HepG2 (cell line): ENCODE results near the gene KAT2A. TPM values are rescaled to one million over a fixed set of nuclear protein-coding genes. Genes with fewer than 3 reads are reported as not detected.
A peak's percentile ranks its signal among the peaks of the same experiment; 100 is the strongest.

Experiments
- CTCF ChIP-seq: sonication (generic); formaldehyde crosslinking; IDR thresholded peaks from 2 replicates; pipeline ENCODE4 v1.5.0; 2020; ENCODE audit warnings: mild to moderate bottlenecking, missing genetic modification reagents, moderate library complexity
- GATAD1 ChIP-seq: IDR thresholded peaks from 2 replicates; pipeline ENCODE4 v1.6.1; 2016; ENCODE audit warnings: missing genetic modification reagents, missing compliant biosample characterization
- HDAC1 ChIP-seq: sonication (generic); formaldehyde crosslinking; IDR thresholded peaks from 2 replicates; pipeline ENCODE4 v1.5.1; 2020; ENCODE audit warnings: mild to moderate bottlenecking, missing genetic modification reagents
- KDM4B ChIP-seq: sonication (generic); formaldehyde crosslinking; IDR thresholded peaks from 2 replicates; pipeline ENCODE4 v1.4.0; 2020; ENCODE audit warnings: missing genetic modification reagents
- KLF16 ChIP-seq, 2 experiments: sonication (generic) in 1 of 2; formaldehyde crosslinking in 1 of 2; IDR thresholded peaks; 2 replicates each; pipeline versions ENCODE4 v1.6.1 to v1.8.0; 2016 to 2023; ENCODE audit warnings: missing genetic modification reagents in 2 of 2, missing compliant biosample characterization in 1 of 2
- MXD1 ChIP-seq: sonication (generic); formaldehyde crosslinking; IDR thresholded peaks from 2 replicates; pipeline ENCODE4 v1.4.0; 2020; ENCODE audit warnings: mild to moderate bottlenecking, missing genetic modification reagents
- SAFB2 ChIP-seq: sonication (generic); formaldehyde crosslinking; IDR thresholded peaks from 2 replicates; pipeline ENCODE4 v1.5.1; 2020; ENCODE audit warnings: missing genetic modification reagents, low read depth, mild to moderate bottlenecking, borderline replicate concordance
- SNAPC4 ChIP-seq: sonication (generic); formaldehyde crosslinking; IDR thresholded peaks from 2 replicates; pipeline ENCODE4 v1.4.0; 2020; ENCODE audit warnings: mild to moderate bottlenecking, missing genetic modification reagents
- TBX2 ChIP-seq: sonication (generic); formaldehyde crosslinking; IDR thresholded peaks from 2 replicates; pipeline ENCODE4 v1.5.0; 2020; ENCODE audit warnings: missing genetic modification reagents, mild to moderate bottlenecking, borderline replicate concordance
- TMF1 ChIP-seq: sonication (generic); formaldehyde crosslinking; IDR thresholded peaks from 2 replicates; pipeline ENCODE4 v1.8.1; 2022; ENCODE audit warnings: low read depth, missing genetic modification reagents
- ZBTB33 ChIP-seq: sonication (generic); formaldehyde crosslinking; IDR thresholded peaks from 2 replicates; pipeline ENCODE4 v1.4.0; 2020; ENCODE audit warnings: missing genetic modification reagents
- ZBTB7A ChIP-seq: sonication (generic); formaldehyde crosslinking; IDR thresholded peaks from 2 replicates; pipeline ENCODE4 v1.8.0; 2022; ENCODE audit warnings: mild to moderate bottlenecking, missing genetic modification reagents
- ZC3H13 ChIP-seq: sonication (generic); formaldehyde crosslinking; IDR thresholded peaks from 2 replicates; pipeline ENCODE4 v1.8.1; 2023; ENCODE audit warnings: mild to moderate bottlenecking, missing genetic modification reagents, moderate library complexity
- ZNF253 ChIP-seq: sonication (generic); formaldehyde crosslinking; IDR thresholded peaks from 2 replicates; pipeline ENCODE4 v1.8.0; 2022; ENCODE audit warnings: mild to moderate bottlenecking, missing genetic modification reagents, borderline replicate concordance
- ZNF678 ChIP-seq: sonication (generic); formaldehyde crosslinking; IDR thresholded peaks from 2 replicates; pipeline ENCODE4 v1.4.0; 2020; ENCODE audit warnings: mild to moderate bottlenecking, missing genetic modification reagents
- ZNF792 ChIP-seq: IDR thresholded peaks from 2 replicates; pipeline ENCODE4 v1.6.1; 2016
- ZNF816 ChIP-seq: sonication (generic); formaldehyde crosslinking; IDR thresholded peaks from 2 replicates; pipeline ENCODE4 v1.8.0; 2022; ENCODE audit warnings: missing genetic modification reagents, mild to moderate bottlenecking, borderline replicate concordance
- ZSCAN31 ChIP-seq: sonication (generic); formaldehyde crosslinking; IDR thresholded peaks from 2 replicates; pipeline ENCODE4 v1.5.0; 2020; ENCODE audit warnings: low read depth, mild to moderate bottlenecking, missing genetic modification reagents
- polyA plus RNA-seq, 8 experiments: library from polyadenylated mRNA; depleted of rRNA in 3 of 8; stranded (reverse) in 7 of 8; unstranded in 1 of 8; fragments of >200 nt; fragmentation: Illumina TruSeq in 4 of 8; extraction: Trizol in 4 of 8; gene quantifications; 2 replicates each; pipeline versions ENCODE4 v1.2.1 to v1.2.3, GENCODE V29; 2011 to 2016; ENCODE audit warnings: low read depth in 4 of 8, missing spikeins in 1 of 8, mixed read lengths in 1 of 8; ENCODE audit not compliant: insufficient read depth in 1 of 8
- total RNA-seq, 5 experiments: library from RNA; depleted of rRNA; stranded (reverse); fragments of >200 nt; fragmentation: Illumina TruSeq; extraction: Trizol; gene quantifications; 2 replicates each; pipeline ENCODE4 v1.2.3, GENCODE V29; 2016; ENCODE audit warnings: low read depth in 1 of 5

The KAT2A gene
- total and polyA plus RNA-seq, 2 of the 13 experiments (the other 11 are each of a cell fraction or from before 2014, with no cell fraction given): 29.1 to 90.4 TPM

- TF ChIP-seq CTCF: 0 out of 2 replicates have a peak, but pooled peaks have one; percentile 26
- TF ChIP-seq ZNF792 (CRISPR knock-in tag): 0 out of 2 replicates have a peak, but pooled peaks have one; percentile 17
- peak; percentile 85; the same call in 1 of the 2 replicates for TF ChIP-seq ZC3H13 (CRISPR knock-in tag)
- no peak for TF ChIP-seq TMF1 (CRISPR knock-in tag)
- 0 out of 2 replicates have a peak, but pooled peaks have one; percentile 43 for TF ChIP-seq ZNF678 (CRISPR knock-in tag)
- TF ChIP-seq SNAPC4 (CRISPR knock-in tag): no peak
- TF ChIP-seq HDAC1 (CRISPR knock-in tag): peak; percentile 56; the same call in 1 of the 2 replicates
- TF ChIP-seq ZNF816: no peak
- TF ChIP-seq KDM4B (CRISPR knock-in tag): 0 out of 2 replicates have a peak, but pooled peaks have one; percentile 48
- TF ChIP-seq ZSCAN31 (CRISPR knock-in tag): 0 out of 2 replicates have a peak, but pooled peaks have one; percentile 51
- 0 out of 4 replicates have a peak, but pooled peaks of 1 of the 2 experiments have one; percentile 24 for TF ChIP-seq KLF16 (CRISPR knock-in tag; IDR thresholded peaks at IDR 0.05)
- TF ChIP-seq MXD1 (CRISPR knock-in tag): peak; percentile 87
- peak; percentile 39; the same call in 1 of the 2 replicates for TF ChIP-seq SAFB2 (CRISPR knock-in tag)
- 0 out of 2 replicates have a peak, but pooled peaks have one; percentile 46 for TF ChIP-seq ZNF253 (CRISPR knock-in tag)
- TF ChIP-seq GATAD1 (CRISPR knock-in tag): peak; percentile 78
- peak; percentile 32; the same call in 1 of the 2 replicates for TF ChIP-seq TBX2 (CRISPR knock-in tag)
- no peak for TF ChIP-seq ZBTB33 (CRISPR knock-in tag)
- TF ChIP-seq ZBTB7A: 0 out of 2 replicates have a peak, but pooled peaks have one; percentile 40
These were observed at the start of gene KAT2A (continued) for GRCh38 chr17:42120770-42121769.
